H1 (cell line): ENCODE measurements around the gene CFDP1. TPM values are rescaled to one million over a fixed set of nuclear protein-coding genes. Genes with fewer than 3 reads are reported as not detected.

Experiments
- CTCF ChIA-PET: fragments of 300-600 bp; sonication (Branson Sonifier 250); formaldehyde crosslinking; loops from one replicate; lab custom pipeline; 2021; ENCODE audit not compliant: partially characterized antibody; lab: Charles Lee
- POLR2A ChIA-PET: fragments of 300-600 bp; sonication (Branson Sonifier 250); formaldehyde crosslinking; loops from one replicate; lab custom pipeline; 2021; ENCODE audit warnings: inconsistent platforms; ENCODE audit not compliant: partially characterized antibody; lab: Charles Lee
- DNase-seq, 2 experiments: peaks; one replicate each; pipeline versions ENCODE4 v3.0.0 to v3.0.0-alpha.2; 2010 to 2022; ENCODE audit warnings: low spot score in 2 of 2, low read depth in 1 of 2, mixed read lengths in 1 of 2
- FAIRE-seq: peaks from 2 replicates; lab custom pipeline; 2011; peaks lifted over from hg19 to GRCh38; lab: Jason Lieb, UNC
- H2AFZ ChIP-seq: 2 replicates; pipeline ENCODE4 v1.8.1; 2012; ENCODE audit warnings: low read length, inconsistent platforms
- H2AK5ac ChIP-seq: 2 replicates; pipeline ENCODE4 v1.6.1; 2013; ENCODE audit warnings: low read depth, low read length
- H2BK120ac ChIP-seq: replicated peaks from 2 replicates; pipeline ENCODE3; 2013; ENCODE audit warnings: low read depth, low read length, inconsistent platforms
- H2BK12ac ChIP-seq: 2 replicates; pipeline ENCODE4 v1.6.1; 2013; ENCODE audit warnings: low read depth, low read length
- H2BK15ac ChIP-seq: 2 replicates; pipeline ENCODE4 v1.6.1; 2013; ENCODE audit warnings: low read length
- H2BK20ac ChIP-seq: 2 replicates; pipeline ENCODE4 v1.6.1; 2013; ENCODE audit warnings: low read length
- H2BK5ac ChIP-seq: 2 replicates; pipeline ENCODE4 v1.6.1; 2013; ENCODE audit warnings: low read depth, low read length
- H3K14ac ChIP-seq: 2 replicates; pipeline ENCODE4 v1.6.1; 2013; ENCODE audit warnings: inconsistent platforms; ENCODE audit not compliant: insufficient read length
- H3K18ac ChIP-seq: 2 replicates; pipeline ENCODE4 v1.6.1; 2013; ENCODE audit warnings: low read length; ENCODE audit errors: extremely low read depth
- H3K23ac ChIP-seq: 2 replicates; pipeline ENCODE4 v1.6.1; 2013; ENCODE audit warnings: inconsistent platforms; ENCODE audit not compliant: insufficient read length
- H3K23me2 ChIP-seq: 2 replicates; pipeline ENCODE4 v1.6.1; 2013; ENCODE audit warnings: low read depth, low read length
- H3K27ac ChIP-seq: 2 replicates; pipeline ENCODE4 v1.6.1; 2011; ENCODE audit warnings: low read depth, low read length, inconsistent platforms
- H3K27me3 ChIP-seq, 4 experiments: replicated peaks in 1 of 4; 1 replicate in 1 of 4; 2 replicates in 3 of 4; pipeline versions ENCODE4 v1.6.1 to v1.8.1; 2011 to 2013; ENCODE audit warnings: low read length in 3 of 4, mild to moderate bottlenecking in 3 of 4, inconsistent platforms in 2 of 4, mixed read lengths in 2 of 4, moderate library complexity in 1 of 4; ENCODE audit not compliant: control insufficient read depth in 3 of 4, insufficient read depth in 3 of 4; ENCODE audit errors: extremely low read depth in 1 of 4
- H3K36me3 ChIP-seq, 4 experiments: 2 replicates each; pipeline versions ENCODE4 v1.6.1 to v1.8.1; 2011 to 2013; ENCODE audit warnings: mild to moderate bottlenecking in 4 of 4, low read length in 3 of 4, moderate library complexity in 2 of 4, control low read depth in 1 of 4, inconsistent platforms in 1 of 4; ENCODE audit not compliant: insufficient read depth in 4 of 4, control insufficient read depth in 2 of 4
- H3K4ac ChIP-seq: replicated peaks from 2 replicates; pipeline ENCODE3; 2013; ENCODE audit warnings: low read length, low read depth, mixed read lengths, inconsistent platforms; ENCODE audit not compliant: insufficient read length
- H3K4me1 ChIP-seq, 4 experiments: replicated peaks in 1 of 4; 1 replicate in 1 of 4; 2 replicates in 3 of 4; pipeline versions ENCODE4 v1.6.1 to v1.8.1; 2011 to 2013; ENCODE audit warnings: low read length in 3 of 4, inconsistent platforms in 2 of 4, mixed read lengths in 1 of 4; ENCODE audit not compliant: insufficient read depth in 4 of 4, control insufficient read depth in 3 of 4
- H3K4me2 ChIP-seq, 2 experiments: 2 replicates each; pipeline versions ENCODE4 v1.6.1 to v1.8.1; 2011 to 2013; ENCODE audit warnings: low read depth in 2 of 2, low read length in 2 of 2, control low read depth in 1 of 2, inconsistent platforms in 1 of 2, mild to moderate bottlenecking in 1 of 2; ENCODE audit not compliant: insufficient read depth in 1 of 2
- H3K4me3 ChIP-seq, 4 experiments: fragments of 200-600, 300-600 bp in 1 of 4; sonication (generic), shearing (Covaris generic), sonication (Bioruptor Twin) in 1 of 4; 2 replicates each; pipeline versions ENCODE4 v1.5.1 to v1.8.1; 2011 to 2016; ENCODE audit warnings: low read length in 4 of 4, low read depth in 3 of 4, control low read depth in 2 of 4, inconsistent platforms in 2 of 4, mild to moderate bottlenecking in 2 of 4, mixed read lengths in 1 of 4, moderate library complexity in 1 of 4; ENCODE audit not compliant: insufficient read depth in 2 of 4; ENCODE audit errors: extremely low read depth in 1 of 4
- H3K56ac ChIP-seq: replicated peaks from 2 replicates; pipeline ENCODE3; 2013; ENCODE audit warnings: low read depth, mild to moderate bottlenecking, mixed read lengths, low read length, inconsistent platforms; ENCODE audit not compliant: insufficient read length
- H3K79me1 ChIP-seq: 2 replicates; pipeline ENCODE4 v1.6.1; 2013; ENCODE audit warnings: low read depth, low read length, control low read depth
- H3K79me2 ChIP-seq, 2 experiments: 2 replicates each; pipeline versions ENCODE4 v1.6.1 to v1.8.1; 2012 to 2013; ENCODE audit warnings: low read length in 2 of 2, mild to moderate bottlenecking in 2 of 2, inconsistent platforms in 1 of 2; ENCODE audit not compliant: insufficient read depth in 2 of 2, control insufficient read depth in 1 of 2
- H3K9ac ChIP-seq, 4 experiments: replicated peaks in 1 of 4; 1 replicate in 1 of 4; 2 replicates in 3 of 4; pipeline versions ENCODE4 v1.6.1 to v1.8.1; 2011 to 2013; ENCODE audit warnings: low read depth in 3 of 4, low read length in 3 of 4, control low read depth in 2 of 4, mild to moderate bottlenecking in 2 of 4, moderate library complexity in 2 of 4, inconsistent platforms in 1 of 4; ENCODE audit errors: extremely low read depth in 1 of 4
- H3K9me3 ChIP-seq, 2 experiments: 2 replicates each; pipeline versions ENCODE4 v1.6.1 to v1.8.1; 2012 to 2013; ENCODE audit warnings: mild to moderate bottlenecking in 2 of 2, moderate library complexity in 2 of 2, control low read depth in 1 of 2, inconsistent platforms in 1 of 2, low read depth in 1 of 2, low read length in 1 of 2, mixed read lengths in 1 of 2; ENCODE audit not compliant: insufficient read depth in 2 of 2
- H4K20me1 ChIP-seq, 2 experiments: replicated peaks in 1 of 2; 2 replicates each; pipeline versions ENCODE3 to v1.8.1; 2011 to 2013; ENCODE audit warnings: inconsistent platforms in 2 of 2, low read length in 2 of 2, mild to moderate bottlenecking in 1 of 2; ENCODE audit not compliant: insufficient read depth in 2 of 2, control insufficient read depth in 1 of 2
- H4K5ac ChIP-seq: 2 replicates; pipeline ENCODE4 v1.6.1; 2013; ENCODE audit warnings: low read length, low read depth, mixed read lengths, inconsistent platforms; ENCODE audit not compliant: insufficient read length
- H4K8ac ChIP-seq: 2 replicates; pipeline ENCODE4 v1.8.0; 2013; ENCODE audit warnings: mild to moderate bottlenecking, moderate library complexity, low read length, inconsistent platforms; ENCODE audit not compliant: insufficient read depth; ENCODE audit errors: extremely low read depth
- H4K91ac ChIP-seq: replicated peaks from 2 replicates; pipeline ENCODE3; 2013; ENCODE audit warnings: low read length, mixed read lengths, inconsistent platforms; ENCODE audit not compliant: insufficient read length
- NRF1 ChIP-seq: IDR thresholded peaks from 2 replicates; pipeline ENCODE4 v1.6.1; 2011; ENCODE audit warnings: mild to moderate bottlenecking, low read depth, low read length, improper control_type of control experiment
- WGBS, 2 experiments: shearing (Covaris generic) in 1 of 2; methylation state at CpG; one replicate each; pipeline versions ENCODE4 v1.1.6 to v1.1.7; 2013 to 2015; ENCODE audit warnings: low lambda C conversion rate in 2 of 2, mixed read lengths in 2 of 2, inconsistent platforms in 1 of 2, low coverage in 1 of 2, missing lambda C conversion rate in 1 of 2; ENCODE audit not compliant: insufficient replicate concordance in 2 of 2, insufficient coverage in 1 of 2, insufficient read length in 1 of 2; ENCODE audit errors: extremely low coverage in 1 of 2, missing lambda C conversion rate in 1 of 2; 5-methylcytosine and 5-hydroxymethylcytosine counted together
- polyA plus RNA-seq, 7 experiments: library from polyadenylated mRNA; depleted of rRNA in 3 of 7; stranded (reverse) in 5 of 7; unstranded in 2 of 7; fragments of >200 nt in 5 of 7; fragments of 200-250 nt in 2 of 7; gene quantifications; 1 replicate in 5 of 7; 2 replicates in 1 of 7; 4 replicates in 1 of 7; pipeline versions ENCODE4 v1.2.1 to v1.2.3, GENCODE V29; 2011 to 2013; ENCODE audit warnings: missing spikeins in 2 of 7, mixed read lengths in 2 of 7
- total RNA-seq: library from RNA; stranded (reverse); fragmentation: NEBNext Ultra II Directional; extraction: Animal tissue kit (Norgen Biotek cat#: 25700); gene quantifications from 2 replicates; pipeline ENCODE4 v1.2.1, GENCODE V29; 2021

Gene CFDP1
- total and polyA plus RNA-seq, 2 of the 8 experiments (the other 6 are each of a cell fraction or from before 2014, with no cell fraction given): 25.5 to 77.3 TPM

DNA sequence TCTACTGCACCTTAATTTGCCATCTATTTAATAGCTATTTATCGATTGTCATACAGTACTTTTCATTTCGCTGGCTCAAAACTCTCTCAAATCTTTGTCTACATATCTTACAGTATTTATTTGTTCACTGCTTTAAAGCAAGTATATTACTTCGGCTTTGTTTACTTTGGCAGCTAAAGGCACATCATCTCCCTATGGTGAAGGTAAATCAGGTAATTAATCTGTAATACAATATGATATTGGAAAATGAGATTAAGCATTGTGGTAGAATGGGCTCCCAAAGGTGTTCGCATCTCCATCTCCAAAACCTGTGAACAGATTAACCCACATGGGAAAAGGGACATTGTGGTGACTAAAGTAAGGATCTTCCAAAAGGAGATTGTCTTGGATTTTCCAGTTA, 24.7 kb upstream of the CFDP1 start:
- Histone ChIP-seq H3K18ac (no peak overlapping the region), H2BK15ac (no peak overlapping the region), H4K91ac (no peak overlapping the region), H4K20me1 (peaks cover 10 to 29% of the 10 kb centered on the region in 2 experiments), H4K8ac (no peak overlapping the region), H3K9ac (no peak overlapping the region), H3K4me1 (peaks cover 3 to 6% (median 4%) of the 10 kb centered on the region in 4 experiments; a peak in 6 of 7 replicates), H2BK120ac (no peak overlapping the region), H4K5ac (no peak overlapping the region), H3K79me1 (peaks cover 11% of the 10 kb centered on the region), H2BK5ac (no peak overlapping the region), H3K4me2 (no peak overlapping the region), H2BK12ac (no peak overlapping the region), H2AK5ac (no peak overlapping the region), H3K9me3 (no peaks in the 10 kb centered on the region), H3K14ac (no peak overlapping the region), H3K23me2 (no peaks in the 10 kb centered on the region), H3K56ac (no peak overlapping the region), H3K27me3 (no peaks in the 10 kb centered on the region), H3K23ac (no peak overlapping the region), H2AFZ (no peak overlapping the region), H3K27ac (no peak overlapping the region), H2BK20ac (no peak overlapping the region), H3K36me3 (no peaks in the 10 kb centered on the region), H3K4ac (no peak overlapping the region), H3K79me2 (peaks cover 12 to 96% of the 10 kb centered on the region in 2 experiments), H3K4me3 (no peak overlapping the region)
- WGBS, 2 experiments: 91% methylated on average over 4 of the region's 4 CpGs; no CpG with 5 or more reads in 1 of the 2 experiments
- ChIA-PET POLR2A (interaction anchor here (0.5 to 3.7 kb wide), 5 partner anchors 13 to 304 kb away, joined by 3 to 21 read pairs (median 5); partner anchors contain the start of gene CFDP1), CTCF (interaction anchor here (0.5 to 2.4 kb wide), 5 partner anchors 9 to 58 kb away, joined by 3 to 5 read pairs (median 3); no protein-coding TSS in a partner anchor)
- DNase-seq: no peak
- TF ChIP-seq NRF1: no peak
- no peak for FAIRE-seq
